ENCODE measurements around the gene CFL2. TPM values are rescaled to one million over a fixed set of nuclear protein-coding genes. Genes with fewer than 3 reads are reported as not detected.

Gene CFL2
- polyA plus RNA-seq, 3 donors, result 2.0 to 3.8 (median 3.5) TPM

DNA sequence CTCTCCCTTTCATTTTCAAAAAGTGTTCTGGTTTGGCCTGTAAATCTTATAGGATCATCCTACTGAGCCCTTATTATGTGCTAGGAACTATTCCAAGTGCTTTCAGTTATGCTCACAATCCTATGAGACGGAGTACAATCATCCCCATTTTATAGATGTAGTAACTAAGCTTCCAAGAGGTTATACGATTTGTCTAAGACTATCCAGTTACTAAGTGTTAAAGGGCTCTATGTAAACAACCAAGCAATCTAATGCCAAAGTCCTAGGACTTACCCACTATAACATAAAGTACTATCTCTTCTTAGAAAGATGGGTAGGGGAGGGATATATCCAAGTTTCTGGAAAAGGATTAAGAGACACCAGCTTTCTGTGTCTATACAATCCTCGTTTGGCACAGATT, 6.7 kb downstream of the CFL2 start:
- Mint-ChIP-seq H3K4me1 (no peaks in the 10 kb centered on the region), H3K9me3 (no peaks in the 10 kb centered on the region), H3K27ac (no peak overlapping the region), H3K36me3 (no peaks in the 10 kb centered on the region), H3K4me3 (no peak overlapping the region), H3K27me3 (ENCODE audit: low read depth in 3 of 3) (no peaks in the 10 kb centered on the region)
- Histone ChIP-seq H4K20me1 (ENCODE audit: insufficient read depth, low read length) (no peaks in the 10 kb centered on the region), H3K9me3 (replicated peaks in 1 of 2; ENCODE audit: control insufficient read depth in 1 of 2, insufficient read depth in 1 of 2, low read length in 2 of 2) (no peaks in the 10 kb centered on the region), H3K27me3 (ENCODE audit: control insufficient read depth in 2 of 2, insufficient read depth in 2 of 2, low read length in 2 of 2) (no peaks in the 10 kb centered on the region), H3K4me1 (ENCODE audit: control insufficient read depth in 1 of 2, insufficient read depth in 2 of 2, low read length in 2 of 2) (no peaks in the 10 kb centered on the region), H3K9ac (ENCODE audit: insufficient read depth, low read length, poor library complexity, severe bottlenecking) (no peak overlapping the region), H2AFZ (ENCODE audit: insufficient read depth, low read depth, low read length, poor library complexity, severe bottlenecking) (no peak overlapping the region), H3K79me2 (ENCODE audit: insufficient read depth, low read length) (no peaks in the 10 kb centered on the region), H3K36me3 (replicated peaks in 1 of 2; ENCODE audit: control insufficient read depth in 1 of 2, insufficient read depth in 2 of 2, low read length in 2 of 2) (peaks cover 0 to 4% of the 10 kb centered on the region in 2 donors), H3K27ac (ENCODE audit: low read depth in 1 of 2, low read length in 2 of 2) (no peak overlapping the region), H3K4me2 (replicated peaks; ENCODE audit: extremely low read depth, low read length, poor library complexity, severe bottlenecking) (no peak overlapping the region), H3K4me3 (replicated peaks in 1 of 3; ENCODE audit: low read depth in 2 of 3, low read length in 3 of 3) (no peak overlapping the region)
- DNase-seq, result no peak
- no CpG with 5 or more reads among the region's 3 CpGs for WGBS (ENCODE audit: insufficient coverage)
- TF ChIP-seq, protein P1, sequence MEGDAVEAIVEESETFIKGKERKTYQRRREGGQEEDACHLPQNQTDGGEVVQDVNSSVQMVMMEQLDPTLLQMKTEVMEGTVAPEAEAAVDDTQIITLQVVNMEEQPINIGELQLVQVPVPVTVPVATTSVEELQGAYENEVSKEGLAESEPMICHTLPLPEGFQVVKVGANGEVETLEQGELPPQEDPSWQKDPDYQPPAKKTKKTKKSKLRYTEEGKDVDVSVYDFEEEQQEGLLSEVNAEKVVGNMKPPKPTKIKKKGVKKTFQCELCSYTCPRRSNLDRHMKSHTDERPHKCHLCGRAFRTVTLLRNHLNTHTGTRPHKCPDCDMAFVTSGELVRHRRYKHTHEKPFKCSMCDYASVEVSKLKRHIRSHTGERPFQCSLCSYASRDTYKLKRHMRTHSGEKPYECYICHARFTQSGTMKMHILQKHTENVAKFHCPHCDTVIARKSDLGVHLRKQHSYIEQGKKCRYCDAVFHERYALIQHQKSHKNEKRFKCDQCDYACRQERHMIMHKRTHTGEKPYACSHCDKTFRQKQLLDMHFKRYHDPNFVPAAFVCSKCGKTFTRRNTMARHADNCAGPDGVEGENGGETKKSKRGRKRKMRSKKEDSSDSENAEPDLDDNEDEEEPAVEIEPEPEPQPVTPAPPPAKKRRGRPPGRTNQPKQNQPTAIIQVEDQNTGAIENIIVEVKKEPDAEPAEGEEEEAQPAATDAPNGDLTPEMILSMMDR (IDR thresholded peaks at IDR 0.05), result no peak
- intact Hi-C loops (cut with micrococcal nuclease), result no loop called here

DNA sequence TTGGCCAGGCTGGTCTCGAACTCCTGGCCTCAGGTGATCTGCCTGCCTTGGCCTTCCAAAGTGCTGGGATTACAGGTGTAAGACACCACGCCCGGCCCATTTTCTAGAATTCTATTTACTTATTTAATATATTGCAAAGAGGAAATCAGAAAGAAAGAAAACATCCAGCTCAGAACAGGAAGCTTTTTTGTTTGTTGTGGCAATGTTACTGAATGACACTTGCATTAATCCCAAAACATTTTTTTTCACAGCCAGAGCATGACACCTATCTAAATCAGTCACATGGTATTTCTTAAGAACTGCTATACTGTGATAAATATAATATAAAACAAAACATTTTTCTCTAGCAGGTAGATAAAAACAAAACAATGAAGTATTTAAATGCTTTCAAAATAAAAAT, 12.6 kb downstream of the CFL2 start:
- no peaks in the 10 kb centered on the region for H3K36me3 Mint-ChIP-seq
- no CpG with 5 or more reads among the region's 3 CpGs for WGBS (ENCODE audit: insufficient coverage)
- Histone ChIP-seq H3K27ac (ENCODE audit: low read depth in 1 of 2, low read length in 2 of 2) (no peak overlapping the region), H3K4me3 (replicated peaks in 1 of 3; ENCODE audit: low read depth in 2 of 3, low read length in 3 of 3) (no peak overlapping the region), H3K79me2 (ENCODE audit: insufficient read depth, low read length) (no peaks in the 10 kb centered on the region), H3K36me3 (replicated peaks in 1 of 2; ENCODE audit: control insufficient read depth in 1 of 2, insufficient read depth in 2 of 2, low read length in 2 of 2) (no peaks in the 10 kb centered on the region), H3K4me2 (replicated peaks; ENCODE audit: extremely low read depth, low read length, poor library complexity, severe bottlenecking) (no peak overlapping the region), H3K27me3 (ENCODE audit: control insufficient read depth in 2 of 2, insufficient read depth in 2 of 2, low read length in 2 of 2) (no peaks in the 10 kb centered on the region), H3K9me3 (replicated peaks in 1 of 2; ENCODE audit: control insufficient read depth in 1 of 2, insufficient read depth in 1 of 2, low read length in 2 of 2) (no peaks in the 10 kb centered on the region), H3K4me1 (ENCODE audit: control insufficient read depth in 1 of 2, insufficient read depth in 2 of 2, low read length in 2 of 2) (no peaks in the 10 kb centered on the region), H2AFZ (ENCODE audit: insufficient read depth, low read depth, low read length, poor library complexity, severe bottlenecking) (no peak overlapping the region), H4K20me1 (ENCODE audit: insufficient read depth, low read length) (no peaks in the 10 kb centered on the region), H3K9ac (ENCODE audit: insufficient read depth, low read length, poor library complexity, severe bottlenecking) (no peak overlapping the region)
- H3K4me3 Mint-ChIP-seq, result no peak overlapping the region
- no peaks in the 10 kb centered on the region for H3K4me1 Mint-ChIP-seq
- TF ChIP-seq, protein P1 (IDR thresholded peaks at IDR 0.05), result no peak
- no peaks in the 10 kb centered on the region for H3K27me3 Mint-ChIP-seq (ENCODE audit: low read depth in 3 of 3)
- no peak for DNase-seq
- intact Hi-C loops (cut with micrococcal nuclease), result no loop called here
- H3K9me3 Mint-ChIP-seq, result no peaks in the 10 kb centered on the region
- H3K27ac Mint-ChIP-seq, result no peak overlapping the region
